ACC112 (cell line): Measurements from ENCODE around the gene KIF2C.

ENCODE experiments used
- H2AFZ ChIP-seq: fragments of 200-600 bp; sonication (generic); one replicate; pipeline ENCODE4 v1.6.0; 2017; ENCODE audit warnings: antibody characterized with exemption, low read length; ENCODE audit not compliant: unreplicated experiment
- H3K27ac ChIP-seq: fragments of 200-600 bp; sonication (generic); 2 replicates; pipeline ENCODE4 v1.5.1; 2014; ENCODE audit warnings: low read depth, mild to moderate bottlenecking, antibody characterized with exemption, low read length, moderate library complexity
- H3K27me3 ChIP-seq: fragments of 200-600 bp; sonication (generic); 2 replicates; pipeline ENCODE4 v1.6.1; 2014; ENCODE audit warnings: mild to moderate bottlenecking, antibody characterized with exemption, low read length, moderate library complexity, mixed read lengths; ENCODE audit not compliant: insufficient read depth
- H3K36me3 ChIP-seq: fragments of 200-600 bp; sonication (generic); 2 replicates; pipeline ENCODE4 v1.6.1; 2016; ENCODE audit warnings: mild to moderate bottlenecking, antibody characterized with exemption, low read length, moderate library complexity, mixed read lengths; ENCODE audit not compliant: insufficient read depth
- H3K4me1 ChIP-seq: fragments of 200-600 bp; sonication (generic); one replicate; pipeline ENCODE4 v1.6.1; 2016; ENCODE audit warnings: low read length, mixed read lengths; ENCODE audit not compliant: insufficient read depth, unreplicated experiment, control insufficient read depth
- H3K4me3 ChIP-seq: fragments of 200-600 bp; sonication (generic); 2 replicates; pipeline ENCODE4 v1.5.1; 2014; ENCODE audit warnings: mild to moderate bottlenecking, low read depth, low read length
- H3K79me2 ChIP-seq: fragments of 200-600 bp; sonication (generic); one replicate; pipeline ENCODE4 v1.6.0; 2016; ENCODE audit warnings: low read length; ENCODE audit not compliant: control insufficient read depth, unreplicated experiment, insufficient read depth

Gene KIF2C

GRCh38 chr1:44701141-44701573, 38.5 kb upstream of the KIF2C start:
- no peak overlapping the region for H3K27ac ChIP-seq
- H3K36me3 ChIP-seq: no peaks in the 10 kb centered on the region
- H3K79me2 ChIP-seq: no peaks in the 10 kb centered on the region
- H3K27me3 ChIP-seq: no peaks in the 10 kb centered on the region
- no peaks in the 10 kb centered on the region for H3K4me1 ChIP-seq
- H3K4me3 ChIP-seq: no peak overlapping the region
- H2AFZ ChIP-seq: no peak overlapping the region

GRCh38 chr1:44705470-44705869, 34.2 kb upstream of the KIF2C start:
- Histone ChIP-seq H3K4me3 (no peak overlapping the region), H3K79me2 (no peaks in the 10 kb centered on the region), H3K27ac (no peak overlapping the region), H3K27me3 (no peaks in the 10 kb centered on the region), H3K4me1 (peaks cover 18% of the 10 kb centered on the region), H2AFZ (no peak overlapping the region), H3K36me3 (no peaks in the 10 kb centered on the region)

- Histone ChIP-seq H2AFZ (no peak overlapping the region), H3K4me3 (no peak overlapping the region), H3K27ac (no peak overlapping the region), H3K27me3 (0 out of 2 replicates have a peak, but pooled peaks cover 3% of the 10 kb centered on the region), H3K36me3 (no peaks in the 10 kb centered on the region), H3K79me2 (no peaks in the 10 kb centered on the region), H3K4me1 (peaks cover 18% of the 10 kb centered on the region)
Observed at GRCh38 chr1:44705938-44706337, 33.7 kb upstream of the KIF2C start.

GRCh38 chr1:44707112-44707881, 32.3 kb upstream of the KIF2C start:
- Histone ChIP-seq H3K79me2 (no peaks in the 10 kb centered on the region), H3K27ac (peak overlapping the region; percentile 81), H2AFZ (peak overlapping the region; percentile 49), H3K4me1 (peaks cover 18% of the 10 kb centered on the region), H3K27me3 (0 out of 2 replicates have a peak, but pooled peaks cover 5% of the 10 kb centered on the region), H3K36me3 (no peaks in the 10 kb centered on the region), H3K4me3 (peak overlapping the region; percentile 43; the same call in 1 of the 2 replicates)

GRCh38 chr1:44707959-44708831, 31.4 kb upstream of the KIF2C start:
- H3K27ac ChIP-seq: peak overlapping the region; percentile 81
- H3K36me3 ChIP-seq: no peaks in the 10 kb centered on the region
- peaks cover 18% of the 10 kb centered on the region for H3K4me1 ChIP-seq
- H3K79me2 ChIP-seq: no peaks in the 10 kb centered on the region
- H3K4me3 ChIP-seq: 0 out of 2 replicates have a peak overlapping the region, but pooled peaks have one; percentile 43
- H2AFZ ChIP-seq: peak overlapping the region; percentile 64
- H3K27me3 ChIP-seq: 0 out of 2 replicates have a peak, but pooled peaks cover 5% of the 10 kb centered on the region

- H3K4me1 ChIP-seq: no peaks in the 10 kb centered on the region
- 0 out of 2 replicates have a peak, but pooled peaks cover 5% of the 10 kb centered on the region for H3K27me3 ChIP-seq
- no peak overlapping the region for H3K4me3 ChIP-seq
- no peak overlapping the region for H2AFZ ChIP-seq
- no peak overlapping the region for H3K27ac ChIP-seq
- no peaks in the 10 kb centered on the region for H3K79me2 ChIP-seq
- no peaks in the 10 kb centered on the region for H3K36me3 ChIP-seq
Observed at GRCh38 chr1:44713321-44713781, 26.3 kb upstream of the KIF2C start.

- no peak overlapping the region for H2AFZ ChIP-seq
- H3K4me3 ChIP-seq: no peak overlapping the region
Observed at GRCh38 chr1:44714532-44714931, 25.1 kb upstream of the KIF2C start.

GRCh38 chr1:44714944-44715571, 24.6 kb upstream of the KIF2C start:
- Histone ChIP-seq H2AFZ (no peak overlapping the region), H3K36me3 (no peaks in the 10 kb centered on the region), H3K4me3 (no peak overlapping the region), H3K27me3 (0 out of 2 replicates have a peak, but pooled peaks cover 5% of the 10 kb centered on the region), H3K27ac (no peak overlapping the region), H3K4me1 (peaks cover 4% of the 10 kb centered on the region), H3K79me2 (no peaks in the 10 kb centered on the region)

More at GRCh38 chr1:44714532-44714931, 25.1 kb upstream of the KIF2C start:
- H3K79me2 ChIP-seq: no peaks in the 10 kb centered on the region
- no peaks in the 10 kb centered on the region for H3K36me3 ChIP-seq
- peaks cover 4% of the 10 kb centered on the region for H3K4me1 ChIP-seq
- H3K27me3 ChIP-seq: 0 out of 2 replicates have a peak, but pooled peaks cover 5% of the 10 kb centered on the region
- H3K27ac ChIP-seq: no peak overlapping the region

- H2AFZ ChIP-seq: no peak overlapping the region
- no peak overlapping the region for H3K4me3 ChIP-seq
- H3K36me3 ChIP-seq: no peaks in the 10 kb centered on the region
- no peaks in the 10 kb centered on the region for H3K79me2 ChIP-seq
- H3K27ac ChIP-seq: no peak overlapping the region
- no peaks in the 10 kb centered on the region for H3K27me3 ChIP-seq
- peaks cover 4% of the 10 kb centered on the region for H3K4me1 ChIP-seq
Observed at GRCh38 chr1:44717156-44717555, 22.5 kb upstream of the KIF2C start.

- no peaks in the 10 kb centered on the region for H3K79me2 ChIP-seq
- no peaks in the 10 kb centered on the region for H3K36me3 ChIP-seq
- H3K4me3 ChIP-seq: no peak overlapping the region
- peaks cover 4% of the 10 kb centered on the region for H3K4me1 ChIP-seq
- H3K27ac ChIP-seq: no peak overlapping the region
- H3K27me3 ChIP-seq: no peaks in the 10 kb centered on the region
- H2AFZ ChIP-seq: no peak overlapping the region
Observed at GRCh38 chr1:44717653-44718052, 22.0 kb upstream of the KIF2C start.
